ENCODE data around the gene TBL1X. TPM values are rescaled to one million over a fixed set of nuclear protein-coding genes. Genes with fewer than 3 reads are reported as not detected.

The TBL1X gene
- total and polyA plus RNA-seq, 2 of the 8 experiments (the other 6 are each of a cell fraction or from before 2014, with no cell fraction given), result 13.3 to 25.6 TPM

GRCh38 chrX:9447906-9448305 is 17.0 kb upstream of the TBL1X start:
- H2AFZ ChIP-seq (ENCODE audit: low read length), result no peak overlapping the region
- H3K4me3 ChIP-seq (ENCODE audit: extremely low read depth in 1 of 4, insufficient read depth in 2 of 4, low read depth in 3 of 4, low read length in 4 of 4), result no peak overlapping the region
- no peak for TF ChIP-seq TBP (IDR thresholded peaks at IDR 0.05; ENCODE audit: low read depth, low read length)
- no peaks in the 10 kb centered on the region for H3K9me3 ChIP-seq (ENCODE audit: insufficient read depth in 2 of 2, low read depth in 1 of 2, low read length in 1 of 2)
- H4K5ac ChIP-seq (ENCODE audit: insufficient read length, low read depth, low read length), result no peak overlapping the region
- H3K79me2 ChIP-seq (ENCODE audit: control insufficient read depth in 1 of 2, insufficient read depth in 2 of 2, low read length in 2 of 2), result no peaks in the 10 kb centered on the region
- ChIA-PET CTCF (ENCODE audit: partially characterized antibody) (interaction anchor here (0.6 kb wide), 1 partner anchor 241 kb away, joined by 4 read pairs; no protein-coding TSS in a partner anchor), POLR2A (ENCODE audit: partially characterized antibody) (no interaction called here)
- H4K20me1 ChIP-seq (replicated peaks in 1 of 2; ENCODE audit: control insufficient read depth in 1 of 2, insufficient read depth in 2 of 2, low read length in 2 of 2), result no peaks in the 10 kb centered on the region
- H3K14ac ChIP-seq (ENCODE audit: insufficient read length), result no peak overlapping the region
- H3K4me2 ChIP-seq (ENCODE audit: insufficient read depth in 1 of 2, low read depth in 2 of 2, low read length in 2 of 2), result no peak overlapping the region
- no peak overlapping the region for H4K8ac ChIP-seq (ENCODE audit: extremely low read depth, insufficient read depth, low read length)
- H4K91ac ChIP-seq (replicated peaks; ENCODE audit: insufficient read length, low read length), result no peak overlapping the region
- 88% methylated on average over 1 of the region's 1 CpG; no CpG with 5 or more reads in 1 of the 2 experiments for WGBS, 2 experiments (ENCODE audit: extremely low coverage in 1 of 2, insufficient coverage in 1 of 2, insufficient read length in 1 of 2, insufficient replicate concordance in 2 of 2, low coverage in 1 of 2, low lambda C conversion rate in 2 of 2, missing lambda C conversion rate in 1 of 2)
- no peak overlapping the region for H3K27ac ChIP-seq (ENCODE audit: low read depth, low read length)
- no peaks in the 10 kb centered on the region; the same call in 1 of the 2 replicates for H3K23me2 ChIP-seq (ENCODE audit: low read depth, low read length)
- H3K56ac ChIP-seq (replicated peaks; ENCODE audit: insufficient read length, low read depth, low read length), result no peak overlapping the region
- no peak overlapping the region for H2BK12ac ChIP-seq (ENCODE audit: low read depth, low read length)
- no peak overlapping the region for H2BK120ac ChIP-seq (replicated peaks; ENCODE audit: low read depth, low read length)
- no peak for DNase-seq (ENCODE audit: low read depth in 1 of 2, low spot score in 2 of 2)
- no peak overlapping the region for H2AK5ac ChIP-seq (ENCODE audit: low read depth, low read length)
- H3K4me1 ChIP-seq (replicated peaks in 1 of 4; ENCODE audit: control insufficient read depth in 3 of 4, insufficient read depth in 4 of 4, low read length in 3 of 4), result no peaks in the 10 kb centered on the region
- H2BK15ac ChIP-seq (ENCODE audit: low read length), result no peak overlapping the region
- no peaks in the 10 kb centered on the region for H3K27me3 ChIP-seq (replicated peaks in 1 of 4; ENCODE audit: control insufficient read depth in 3 of 4, extremely low read depth in 1 of 4, insufficient read depth in 3 of 4, low read length in 3 of 4)
- no peak overlapping the region for H2BK20ac ChIP-seq (ENCODE audit: low read length)
- H3K79me1 ChIP-seq (ENCODE audit: low read depth, low read length), result no peaks in the 10 kb centered on the region
- no peak overlapping the region for H3K18ac ChIP-seq (ENCODE audit: extremely low read depth, low read length)
- no peak overlapping the region for H2BK5ac ChIP-seq (ENCODE audit: low read depth, low read length)
- no peak for FAIRE-seq
- H3K9ac ChIP-seq (replicated peaks in 1 of 4; ENCODE audit: extremely low read depth in 1 of 4, low read depth in 3 of 4, low read length in 3 of 4), result no peak overlapping the region
- no peaks in the 10 kb centered on the region for H3K36me3 ChIP-seq (ENCODE audit: control insufficient read depth in 2 of 4, insufficient read depth in 4 of 4, low read length in 3 of 4)
- H3K23ac ChIP-seq (ENCODE audit: insufficient read length), result no peak overlapping the region
- H3K4ac ChIP-seq (replicated peaks; ENCODE audit: insufficient read length, low read depth, low read length), result no peak overlapping the region

Measured in H1 (cell line).